HepG2 (cell line): ENCODE data around the gene FAM174A. TPM values are rescaled to one million over a fixed set of nuclear protein-coding genes. Genes with fewer than 3 reads are reported as not detected.

Experiments
- ATAC-seq: fragments of 200-7000 bp; cut with Tn5 transposase; 3 replicates; pipeline ENCODE4 v1.9.1; 2020; ENCODE audit warnings: mild to moderate bottlenecking, moderate library complexity
- BruUV-seq: library from RNA; stranded (reverse); fragments of 400-500 nt; replicated peaks from 2 replicates; lab custom pipeline; 2021; lab: Mats Ljungman, UMichigan
- CTCF ChIA-PET: fragments of 300-600 bp; formaldehyde crosslinking; extraction: SDS; loops from one replicate; lab custom pipeline; 2021; ENCODE audit warnings: low total read pairs, inconsistent platforms, low intra/inter-chr PET ratio; lab: Yijun Ruan, JAX
- POLR2A ChIA-PET: fragments of 350-600 bp; sonication (Branson Sonifier 250); formaldehyde crosslinking; loops from one replicate; lab custom pipeline; 2020; ENCODE audit warnings: antibody characterized with exemption, inconsistent platforms; lab: Yijun Ruan, JAX
- DNase-seq: peaks from one replicate; pipeline ENCODE4 v3.0.0-alpha.2; 2015; ENCODE audit warnings: low spot score
- FAIRE-seq: peaks from 3 replicates; lab custom pipeline; 2011; peaks lifted over from hg19 to GRCh38; lab: Jason Lieb, UNC
- H2AFZ ChIP-seq: one replicate; pipeline ENCODE4 v1.6.1; 2011; ENCODE audit warnings: low read length, inconsistent platforms
- H3K27ac ChIP-seq: fragments of 300-600 bp; 3 replicates; pipeline ENCODE4 v1.8.0; 2011; ENCODE audit warnings: mixed run types, mild to moderate bottlenecking, mixed read lengths, low read length, inconsistent platforms; ENCODE audit not compliant: insufficient read depth; ENCODE audit errors: extremely low read length
- H3K27me3 ChIP-seq, 2 experiments: fragments of 200-600 bp in 1 of 2; 2 replicates in 1 of 2; 3 replicates in 1 of 2; pipeline versions ENCODE4 v1.6.0 to v1.8.0; 2011; ENCODE audit warnings: low read length in 2 of 2, mild to moderate bottlenecking in 2 of 2, moderate library complexity in 2 of 2, inconsistent platforms in 1 of 2; ENCODE audit not compliant: insufficient read depth in 2 of 2, control insufficient read depth in 1 of 2
- H3K36me3 ChIP-seq, 2 experiments: fragments of 200-600 bp in 1 of 2; replicated peaks in 1 of 2; 2 replicates in 1 of 2; 3 replicates in 1 of 2; pipeline versions ENCODE4 v1.5.1 to v1.8.0; 2011; ENCODE audit warnings: low read length in 2 of 2, inconsistent platforms in 1 of 2; ENCODE audit not compliant: insufficient read depth in 2 of 2, control insufficient read depth in 1 of 2
- H3K4me1 ChIP-seq: 2 replicates; pipeline ENCODE4 v1.5.1; 2012; ENCODE audit warnings: low read length, inconsistent platforms; ENCODE audit not compliant: insufficient read depth
- H3K4me2 ChIP-seq: 2 replicates; pipeline ENCODE4 v1.6.0; 2011; ENCODE audit warnings: low read depth, low read length, inconsistent platforms
- H3K4me3 ChIP-seq, 3 experiments: fragments of 200-600 bp in 1 of 3; sonication (generic), shearing (Covaris generic) in 1 of 3; replicated peaks in 1 of 3; 2 replicates each; pipeline ENCODE4 v1.5.1; 2011 to 2016; ENCODE audit warnings: low read length in 3 of 3, inconsistent platforms in 2 of 3, low read depth in 2 of 3, mild to moderate bottlenecking in 2 of 3, control low read depth in 1 of 3, mixed read lengths in 1 of 3; ENCODE audit not compliant: insufficient read depth in 1 of 3
- H3K79me2 ChIP-seq: one replicate; pipeline ENCODE4 v1.6.1; 2011; ENCODE audit warnings: low read length, inconsistent platforms; ENCODE audit not compliant: insufficient read depth
- H3K9ac ChIP-seq: 2 replicates; pipeline ENCODE4 v1.6.0; 2011; ENCODE audit warnings: mild to moderate bottlenecking, low read depth, low read length, inconsistent platforms; ENCODE audit not compliant: insufficient read depth
- H3K9me3 ChIP-seq: 2 replicates; pipeline ENCODE4 v1.5.1; 2012; ENCODE audit warnings: mild to moderate bottlenecking, low read length
- H4K20me1 ChIP-seq: 2 replicates; pipeline ENCODE4 v1.6.0; 2011; ENCODE audit warnings: inconsistent platforms, mild to moderate bottlenecking, low read length, moderate library complexity; ENCODE audit not compliant: insufficient read depth
- CBX5 ChIP-seq: sonication (generic); formaldehyde crosslinking; IDR thresholded peaks from 2 replicates; pipeline ENCODE4 v1.4.0; 2020; ENCODE audit warnings: missing genetic modification reagents, borderline replicate concordance
- EP300 ChIP-seq, 3 experiments: sonication (generic) in 1 of 3; formaldehyde crosslinking in 1 of 3; IDR thresholded peaks; 2 replicates each; pipeline versions ENCODE4 v1.5.1 to v1.6.1; 2011 to 2020; ENCODE audit warnings: low read depth in 2 of 3, low read length in 2 of 3, borderline replicate concordance in 1 of 3, improper control_type of control experiment in 1 of 3, mild to moderate bottlenecking in 1 of 3, missing genetic modification reagents in 1 of 3, moderate library complexity in 1 of 3
- GABPA ChIP-seq, 2 experiments: IDR thresholded peaks; 2 replicates each; pipeline ENCODE4 v1.6.1; 2011 to 2016; ENCODE audit warnings: low read depth in 2 of 2, low read length in 1 of 2, missing biosample characterization in 1 of 2, missing genetic modification characterization in 1 of 2
- KLF9 ChIP-seq: IDR thresholded peaks from 2 replicates; pipeline ENCODE4 v1.6.1; 2016; ENCODE audit warnings: low read depth
- RFXANK ChIP-seq: IDR thresholded peaks from 2 replicates; pipeline ENCODE4 v1.6.1; 2016
- SRSF1 ChIP-seq: fragments of 200-400 bp; formaldehyde crosslinking; optimal IDR thresholded peaks from 2 replicates; pipeline ENCODE3; 2017; ENCODE audit warnings: mild to moderate bottlenecking, low read depth, low read length, moderate library complexity
- SRY ChIP-seq: sonication (generic); formaldehyde crosslinking; IDR thresholded peaks from 2 replicates; pipeline ENCODE4 v1.8.0; 2022; ENCODE audit warnings: mild to moderate bottlenecking, missing genetic modification reagents
- TFAP4 ChIP-seq: sonication (generic); IDR thresholded peaks from 2 replicates; pipeline ENCODE4 v1.6.1; 2016; ENCODE audit warnings: low read depth, borderline replicate concordance
- ZMYM4 ChIP-seq: sonication (generic); formaldehyde crosslinking; IDR thresholded peaks from 2 replicates; pipeline ENCODE4 v1.8.1; 2023; ENCODE audit warnings: mild to moderate bottlenecking, missing genetic modification reagents
- ZNF180 ChIP-seq: sonication (generic); formaldehyde crosslinking; IDR thresholded peaks from 2 replicates; pipeline ENCODE4 v1.4.0; 2020; ENCODE audit warnings: low read depth, missing genetic modification reagents, borderline replicate concordance
- ZNF337 ChIP-seq: sonication (generic); formaldehyde crosslinking; IDR thresholded peaks from 2 replicates; pipeline ENCODE4 v1.5.1; 2020; ENCODE audit warnings: missing genetic modification reagents, low read depth, mild to moderate bottlenecking, borderline replicate concordance
- ZNF382 ChIP-seq: sonication (generic); formaldehyde crosslinking; IDR thresholded peaks from 2 replicates; pipeline ENCODE4 v1.5.0; 2020; ENCODE audit warnings: missing genetic modification reagents, mild to moderate bottlenecking, borderline replicate concordance
- ZNF546 ChIP-seq: sonication (generic); formaldehyde crosslinking; conservative IDR thresholded peaks from 2 replicates; pipeline ENCODE4 v1.8.1; 2023; ENCODE audit warnings: mild to moderate bottlenecking, missing genetic modification reagents
- ZNF670 ChIP-seq: sonication (generic); formaldehyde crosslinking; IDR thresholded peaks from 2 replicates; pipeline ENCODE4 v1.8.0; 2022; ENCODE audit warnings: mild to moderate bottlenecking, missing genetic modification reagents, borderline replicate concordance
- ZSCAN30 ChIP-seq: sonication (generic); formaldehyde crosslinking; IDR thresholded peaks from 2 replicates; pipeline ENCODE4 v1.5.0; 2020; ENCODE audit warnings: mild to moderate bottlenecking, missing genetic modification reagents
- ZSCAN31 ChIP-seq: sonication (generic); formaldehyde crosslinking; IDR thresholded peaks from 2 replicates; pipeline ENCODE4 v1.5.0; 2020; ENCODE audit warnings: low read depth, mild to moderate bottlenecking, missing genetic modification reagents
- WGBS: methylation state at CpG from one replicate; pipeline ENCODE4 v1.1.6; 2017; ENCODE audit warnings: low lambda C conversion rate; 5-methylcytosine and 5-hydroxymethylcytosine counted together
- in situ Hi-C: cut with HindIII; loops from 2 replicates; pipeline ENCODE4 v1.10.0; 2017; ENCODE audit warnings: low pct_unique_long_range_greater_than_20kb; ENCODE audit not compliant: extremely low pct_ligation_motif_present
- intact Hi-C: fragments of 100-400 bp; cut with micrococcal nuclease; formaldehyde crosslinking; loops from one replicate; pipeline ENCODE4 v1.10.0; 2022; ENCODE audit not compliant: unreplicated experiment
- polyA plus RNA-seq, 8 experiments: library from polyadenylated mRNA; depleted of rRNA in 3 of 8; stranded (reverse) in 7 of 8; unstranded in 1 of 8; fragments of >200 nt; fragmentation: Illumina TruSeq in 4 of 8; extraction: Trizol in 4 of 8; gene quantifications; 2 replicates each; pipeline versions ENCODE4 v1.2.1 to v1.2.3, GENCODE V29; 2011 to 2016; ENCODE audit warnings: low read depth in 4 of 8, missing spikeins in 1 of 8, mixed read lengths in 1 of 8; ENCODE audit not compliant: insufficient read depth in 1 of 8
- total RNA-seq, 5 experiments: library from RNA; depleted of rRNA; stranded (reverse); fragments of >200 nt; fragmentation: Illumina TruSeq; extraction: Trizol; gene quantifications; 2 replicates each; pipeline ENCODE4 v1.2.3, GENCODE V29; 2016; ENCODE audit warnings: low read depth in 1 of 5

Gene FAM174A
- total and polyA plus RNA-seq, 2 of the 13 experiments (the other 11 are each of a cell fraction or from before 2014, with no cell fraction given): 6.8 to 7.8 TPM

- H4K20me1 ChIP-seq: no peaks in the 10 kb centered on the region
- no TSS peak for BruUV-seq
- no peaks in the 10 kb centered on the region for H3K4me1 ChIP-seq
- ATAC-seq (no peak), FAIRE-seq (no peak), DNase-seq (no peak)
- no peak overlapping the region for H2AFZ ChIP-seq
- CTCF ChIA-PET: no interaction called here
- no peaks in the 10 kb centered on the region for H3K27me3 ChIP-seq
- no peak overlapping the region for H3K4me3 ChIP-seq
- H3K36me3 ChIP-seq: no peaks in the 10 kb centered on the region; a peak in 1 of 5 replicates
- POLR2A ChIA-PET: no interaction called here
- H3K9ac ChIP-seq: no peak overlapping the region
- intact Hi-C loops: loop anchor here (1.0 kb wide), 1 partner anchor 40 kb away; no protein-coding TSS in a partner anchor
- in situ Hi-C loops: no loop called here
- H3K79me2 ChIP-seq: no peaks in the 10 kb centered on the region
- H3K27ac ChIP-seq: no peak overlapping the region
- TF ChIP-seq TFAP4: no peak
- TF ChIP-seq ZNF382: no peak
- no peaks in the 10 kb centered on the region for H3K9me3 ChIP-seq
- WGBS: 94% methylated on average over 1 of the region's 1 CpG
- H3K4me2 ChIP-seq: no peak overlapping the region
Measured at GRCh38 chr5:100550531-100551051, 15.4 kb downstream of the FAM174A start.

- Histone ChIP-seq H3K36me3 (no peaks in the 10 kb centered on the region; a peak in 1 of 5 replicates), H3K27ac (no peak overlapping the region), H3K4me2 (no peak overlapping the region), H3K79me2 (no peaks in the 10 kb centered on the region), H3K9ac (no peak overlapping the region), H3K27me3 (no peaks in the 10 kb centered on the region), H3K4me3 (no peak overlapping the region), H3K9me3 (no peaks in the 10 kb centered on the region), H3K4me1 (no peaks in the 10 kb centered on the region), H2AFZ (no peak overlapping the region), H4K20me1 (no peaks in the 10 kb centered on the region)
- intact Hi-C loops (no loop called here), in situ Hi-C loops (no loop called here)
- ATAC-seq: no peak
- ChIA-PET POLR2A (no interaction called here), CTCF (no interaction called here)
- no peak for FAIRE-seq
- no TSS peak for BruUV-seq
- DNase-seq: no peak
- 90% methylated on average over 2 of the region's 3 CpGs for WGBS
- TF ChIP-seq ZNF180 (CRISPR knock-in tag) (no peak), EP300 (IDR thresholded peaks at IDR 0.05; ENCODE audit: low read depth in 2 of 2, low read length in 2 of 2) (no peak), EP300 (CRISPR knock-in tag; IDR thresholded peaks at IDR 0.05; ENCODE audit: borderline replicate concordance) (no peak), KLF9 (CRISPR knock-in tag) (no peak), CBX5 (CRISPR knock-in tag) (no peak), RFXANK (CRISPR knock-in tag) (no peak), ZMYM4 (CRISPR knock-in tag) (no peak), ZSCAN30 (CRISPR knock-in tag) (no peak), GABPA (IDR thresholded peaks at IDR 0.05; ENCODE audit: low read depth, low read length) (no peak), GABPA (CRISPR knock-in tag; IDR thresholded peaks at IDR 0.05; ENCODE audit: low read depth) (no peak), ZNF546 (no peak), SRSF1 (no peak), ZNF670 (no peak), ZNF337 (CRISPR knock-in tag) (no peak), SRY (no peak), ZSCAN31 (CRISPR knock-in tag) (no peak)
Measured at GRCh38 chr5:100551183-100551582, 16.0 kb downstream of the FAM174A start.
